ENCODE data around the gene EIF4G2. TPM values are rescaled to one million over a fixed set of nuclear protein-coding genes. Genes with fewer than 3 reads are reported as not detected.
"Not testable (repeated sequence)": the region's sequence is repeated elsewhere in the genome, so short reads cannot be mapped to it uniquely, and the experiment has no call there.

Gene EIF4G2
- total RNA-seq, 1 experiment from 2014 or later, result 1,198 TPM

DNA sequence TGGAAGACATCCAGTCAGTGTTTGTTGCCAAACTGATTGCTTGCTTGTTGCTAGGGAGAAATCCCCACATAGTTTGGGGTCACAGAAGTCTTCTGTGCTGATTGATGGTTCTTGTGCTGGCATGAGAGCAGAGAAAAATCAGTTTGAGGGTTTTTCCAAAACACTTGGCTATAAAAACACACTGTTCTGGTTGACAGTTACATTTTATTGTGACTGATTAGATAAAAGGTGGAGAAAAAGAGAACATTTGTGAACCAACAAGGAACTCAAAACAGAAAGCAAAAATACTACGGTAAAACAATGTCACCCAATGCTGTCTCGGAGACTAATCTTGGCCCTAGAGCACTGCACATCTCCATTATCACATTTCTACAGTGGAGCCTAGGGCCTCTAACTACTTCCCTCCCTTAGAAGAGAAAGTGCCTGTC, 14.4 kb upstream of the EIF4G2 start:
- H3K27ac ChIP-seq (ENCODE audit: low read depth, low read length, poor library complexity, severe bottlenecking), result no peak overlapping the region
- H3K9me3 ChIP-seq (ENCODE audit: low read depth, low read length, poor library complexity, severe bottlenecking), result no peaks in the 10 kb centered on the region
- POLR2A ChIA-PET (ENCODE audit: low non-redundant PET), result no interaction called here
- H3K27me3 ChIP-seq (replicated peaks; ENCODE audit: insufficient read depth, low read depth, low read length, poor library complexity), result no peaks in the 10 kb centered on the region
- no peak for TF ChIP-seq EZH2 (IDR thresholded peaks at IDR 0.05; ENCODE audit: borderline replicate concordance, low read depth, low read length, poor library complexity, severe bottlenecking)
- TF ChIP-seq, protein P1, sequence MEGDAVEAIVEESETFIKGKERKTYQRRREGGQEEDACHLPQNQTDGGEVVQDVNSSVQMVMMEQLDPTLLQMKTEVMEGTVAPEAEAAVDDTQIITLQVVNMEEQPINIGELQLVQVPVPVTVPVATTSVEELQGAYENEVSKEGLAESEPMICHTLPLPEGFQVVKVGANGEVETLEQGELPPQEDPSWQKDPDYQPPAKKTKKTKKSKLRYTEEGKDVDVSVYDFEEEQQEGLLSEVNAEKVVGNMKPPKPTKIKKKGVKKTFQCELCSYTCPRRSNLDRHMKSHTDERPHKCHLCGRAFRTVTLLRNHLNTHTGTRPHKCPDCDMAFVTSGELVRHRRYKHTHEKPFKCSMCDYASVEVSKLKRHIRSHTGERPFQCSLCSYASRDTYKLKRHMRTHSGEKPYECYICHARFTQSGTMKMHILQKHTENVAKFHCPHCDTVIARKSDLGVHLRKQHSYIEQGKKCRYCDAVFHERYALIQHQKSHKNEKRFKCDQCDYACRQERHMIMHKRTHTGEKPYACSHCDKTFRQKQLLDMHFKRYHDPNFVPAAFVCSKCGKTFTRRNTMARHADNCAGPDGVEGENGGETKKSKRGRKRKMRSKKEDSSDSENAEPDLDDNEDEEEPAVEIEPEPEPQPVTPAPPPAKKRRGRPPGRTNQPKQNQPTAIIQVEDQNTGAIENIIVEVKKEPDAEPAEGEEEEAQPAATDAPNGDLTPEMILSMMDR (conservative IDR thresholded peaks at IDR 0.05; ENCODE audit: low read depth, low read length), result no peak
- H3K36me3 ChIP-seq (ENCODE audit: insufficient read depth, low read length, poor library complexity, severe bottlenecking), result no peaks in the 10 kb centered on the region
- BruUV-seq (replicated peaks), result no TSS peak
- no peak for DNase-seq (ENCODE audit: low spot score)
- H3K4me3 ChIP-seq (ENCODE audit: low read depth, low read length, poor library complexity, severe bottlenecking), result no peak overlapping the region
- CTCF ChIA-PET, result no interaction called here
- intact Hi-C loops (cut with micrococcal nuclease; ENCODE audit: unreplicated experiment), result no loop called here
- no peaks in the 10 kb centered on the region for H3K4me1 ChIP-seq (ENCODE audit: insufficient read depth, low read length, poor library complexity, severe bottlenecking)

DNA sequence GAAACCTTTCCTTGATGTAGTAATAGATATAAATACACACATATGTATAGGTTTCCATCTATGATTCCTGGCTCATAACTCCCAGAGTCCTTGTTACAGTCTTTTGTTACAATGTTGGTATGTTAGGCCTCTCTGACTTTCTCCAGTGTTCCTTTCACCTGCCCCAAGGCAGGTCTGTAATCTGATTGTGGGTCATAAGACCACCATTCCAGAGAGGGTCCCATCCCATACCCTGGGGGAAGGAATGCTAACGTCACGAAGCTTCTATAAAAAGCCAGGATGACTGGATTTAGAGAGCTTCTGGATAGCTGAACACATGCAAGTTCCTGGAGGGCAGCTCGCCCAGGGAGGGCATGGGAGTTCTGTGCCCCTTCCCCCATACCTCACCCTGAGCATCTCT, 13.8 kb upstream of the EIF4G2 start:
- H3K27ac ChIP-seq (ENCODE audit: low read depth, low read length, poor library complexity, severe bottlenecking); H3K4me3 ChIP-seq (ENCODE audit: low read depth, low read length, poor library complexity, severe bottlenecking); BruUV-seq (replicated peaks); POLR2A ChIA-PET (ENCODE audit: low non-redundant PET); DNase-seq (ENCODE audit: low spot score); H3K4me1 ChIP-seq (ENCODE audit: insufficient read depth, low read length, poor library complexity, severe bottlenecking); H3K27me3 ChIP-seq (replicated peaks; ENCODE audit: insufficient read depth, low read depth, low read length, poor library complexity); CTCF ChIA-PET; intact Hi-C loops (cut with micrococcal nuclease; ENCODE audit: unreplicated experiment); H3K36me3 ChIP-seq (ENCODE audit: insufficient read depth, low read length, poor library complexity, severe bottlenecking); H3K9me3 ChIP-seq (ENCODE audit: low read depth, low read length, poor library complexity, severe bottlenecking): not testable (repeated sequence)

DNA sequence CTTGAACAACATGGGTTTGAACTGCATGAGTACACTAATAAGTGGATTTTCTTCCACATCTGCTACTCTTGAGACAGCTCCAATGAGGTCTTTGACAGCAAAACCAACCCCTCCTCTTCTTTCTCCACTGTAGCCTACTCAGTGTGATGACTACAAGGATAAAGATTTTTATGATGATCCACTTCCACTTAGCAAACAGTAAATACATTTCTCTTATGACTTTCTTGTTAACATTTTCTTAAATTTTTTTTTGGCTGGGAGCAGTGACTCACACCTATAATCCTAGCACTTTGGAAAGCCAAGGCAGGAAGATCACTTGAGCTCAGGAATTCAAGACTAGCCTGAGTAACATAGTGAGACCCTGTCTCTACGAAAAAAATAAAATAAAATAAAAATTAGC, 9.9 kb upstream of the EIF4G2 start:
- Histone ChIP-seq H3K4me1 (ENCODE audit: insufficient read depth, low read length, poor library complexity, severe bottlenecking) (no peaks in the 10 kb centered on the region), H3K4me3 (ENCODE audit: low read depth, low read length, poor library complexity, severe bottlenecking) (no peak overlapping the region), H3K9me3 (ENCODE audit: low read depth, low read length, poor library complexity, severe bottlenecking) (no peaks in the 10 kb centered on the region), H3K27me3 (replicated peaks; ENCODE audit: insufficient read depth, low read depth, low read length, poor library complexity) (no peaks in the 10 kb centered on the region), H3K27ac (ENCODE audit: low read depth, low read length, poor library complexity, severe bottlenecking) (no peak overlapping the region), H3K36me3 (ENCODE audit: insufficient read depth, low read length, poor library complexity, severe bottlenecking) (no peaks in the 10 kb centered on the region)
- intact Hi-C loops (cut with micrococcal nuclease; ENCODE audit: unreplicated experiment), result no loop called here
- POLR2A ChIA-PET (ENCODE audit: low non-redundant PET), result interaction anchor here (0.8 kb wide), 1 partner anchor 339 kb away, joined by 3 read pairs; no protein-coding TSS in a partner anchor
- no peak for DNase-seq (ENCODE audit: low spot score)
- CTCF ChIA-PET, result no interaction called here
- TF ChIP-seq, protein P1 (conservative IDR thresholded peaks at IDR 0.05; ENCODE audit: low read depth, low read length), result no peak
- no peak for TF ChIP-seq EZH2 (IDR thresholded peaks at IDR 0.05; ENCODE audit: borderline replicate concordance, low read depth, low read length, poor library complexity, severe bottlenecking)
- no TSS peak for BruUV-seq (replicated peaks)

DNA sequence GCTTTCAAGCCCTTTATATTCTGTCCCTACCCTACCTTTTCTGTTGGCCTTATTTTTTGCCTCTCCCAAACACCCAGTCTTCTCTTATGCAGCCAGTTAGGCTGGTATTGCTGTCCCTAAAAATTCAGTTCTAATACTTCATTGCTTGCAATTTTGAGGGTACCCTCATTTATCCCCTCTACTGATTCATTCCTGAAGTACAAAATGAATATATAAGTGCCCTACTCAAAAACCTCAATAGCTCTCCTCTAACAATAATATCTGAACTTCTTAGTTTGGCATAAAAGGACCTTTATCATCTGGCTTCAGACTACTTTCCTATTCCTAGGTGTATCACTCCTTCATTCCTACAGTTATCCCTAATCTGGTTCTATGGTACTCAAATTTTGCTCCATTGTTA, 5.2 kb upstream of the EIF4G2 start:
- no peaks in the 10 kb centered on the region for H3K4me1 ChIP-seq (ENCODE audit: insufficient read depth, low read length, poor library complexity, severe bottlenecking)
- no peaks in the 10 kb centered on the region for H3K27me3 ChIP-seq (replicated peaks; ENCODE audit: insufficient read depth, low read depth, low read length, poor library complexity)
- no TSS peak for BruUV-seq (replicated peaks)
- H3K36me3 ChIP-seq (ENCODE audit: insufficient read depth, low read length, poor library complexity, severe bottlenecking), result no peaks in the 10 kb centered on the region
- intact Hi-C loops (cut with micrococcal nuclease; ENCODE audit: unreplicated experiment), result no loop called here
- ChIA-PET POLR2A (ENCODE audit: low non-redundant PET) (no interaction called here), CTCF (no interaction called here)
- H3K27ac ChIP-seq (ENCODE audit: low read depth, low read length, poor library complexity, severe bottlenecking), result no peak overlapping the region
- no peak overlapping the region for H3K4me3 ChIP-seq (ENCODE audit: low read depth, low read length, poor library complexity, severe bottlenecking)
- DNase-seq (ENCODE audit: low spot score), result no peak
- no peak for TF ChIP-seq EZH2 (IDR thresholded peaks at IDR 0.05; ENCODE audit: borderline replicate concordance, low read depth, low read length, poor library complexity, severe bottlenecking)
- TF ChIP-seq, protein P1 (conservative IDR thresholded peaks at IDR 0.05; ENCODE audit: low read depth, low read length), result no peak
- H3K9me3 ChIP-seq (ENCODE audit: low read depth, low read length, poor library complexity, severe bottlenecking), result no peaks in the 10 kb centered on the region
